HepG2 (cell line): Measurements from ENCODE around the gene CMC4. TPM values are rescaled to one million over a fixed set of nuclear protein-coding genes. Genes with fewer than 3 reads are reported as not detected.

Experiments
- ATAC-seq: fragments of 200-7000 bp; cut with Tn5 transposase; 3 replicates; pipeline ENCODE4 v1.9.1; 2020; ENCODE audit warnings: mild to moderate bottlenecking, moderate library complexity
- BruUV-seq: library from RNA; stranded (reverse); fragments of 400-500 nt; replicated peaks from 2 replicates; lab custom pipeline; 2021; lab: Mats Ljungman, UMichigan
- CTCF ChIA-PET: fragments of 300-600 bp; formaldehyde crosslinking; extraction: SDS; loops from one replicate; lab custom pipeline; 2021; ENCODE audit warnings: low total read pairs, inconsistent platforms, low intra/inter-chr PET ratio; lab: Yijun Ruan, JAX
- POLR2A ChIA-PET: fragments of 350-600 bp; sonication (Branson Sonifier 250); formaldehyde crosslinking; loops from one replicate; lab custom pipeline; 2020; ENCODE audit warnings: antibody characterized with exemption, inconsistent platforms; lab: Yijun Ruan, JAX
- DNase-seq: peaks from one replicate; pipeline ENCODE4 v3.0.0-alpha.2; 2015; ENCODE audit warnings: low spot score
- FAIRE-seq: peaks from 3 replicates; lab custom pipeline; 2011; peaks lifted over from hg19 to GRCh38; lab: Jason Lieb, UNC
- H2AFZ ChIP-seq: one replicate; pipeline ENCODE4 v1.6.1; 2011; ENCODE audit warnings: low read length, inconsistent platforms
- H3K27ac ChIP-seq: fragments of 300-600 bp; 3 replicates; pipeline ENCODE4 v1.8.0; 2011; ENCODE audit warnings: mixed run types, mild to moderate bottlenecking, mixed read lengths, low read length, inconsistent platforms; ENCODE audit not compliant: insufficient read depth; ENCODE audit errors: extremely low read length
- H3K27me3 ChIP-seq, 2 experiments: fragments of 200-600 bp in 1 of 2; 2 replicates in 1 of 2; 3 replicates in 1 of 2; pipeline versions ENCODE4 v1.6.0 to v1.8.0; 2011; ENCODE audit warnings: low read length in 2 of 2, mild to moderate bottlenecking in 2 of 2, moderate library complexity in 2 of 2, inconsistent platforms in 1 of 2; ENCODE audit not compliant: insufficient read depth in 2 of 2, control insufficient read depth in 1 of 2
- H3K36me3 ChIP-seq, 2 experiments: fragments of 200-600 bp in 1 of 2; replicated peaks in 1 of 2; 2 replicates in 1 of 2; 3 replicates in 1 of 2; pipeline versions ENCODE4 v1.5.1 to v1.8.0; 2011; ENCODE audit warnings: low read length in 2 of 2, inconsistent platforms in 1 of 2; ENCODE audit not compliant: insufficient read depth in 2 of 2, control insufficient read depth in 1 of 2
- H3K4me1 ChIP-seq: 2 replicates; pipeline ENCODE4 v1.5.1; 2012; ENCODE audit warnings: low read length, inconsistent platforms; ENCODE audit not compliant: insufficient read depth
- H3K4me2 ChIP-seq: 2 replicates; pipeline ENCODE4 v1.6.0; 2011; ENCODE audit warnings: low read depth, low read length, inconsistent platforms
- H3K4me3 ChIP-seq, 3 experiments: fragments of 200-600 bp in 1 of 3; sonication (generic), shearing (Covaris generic) in 1 of 3; replicated peaks in 1 of 3; 2 replicates each; pipeline ENCODE4 v1.5.1; 2011 to 2016; ENCODE audit warnings: low read length in 3 of 3, inconsistent platforms in 2 of 3, low read depth in 2 of 3, mild to moderate bottlenecking in 2 of 3, control low read depth in 1 of 3, mixed read lengths in 1 of 3; ENCODE audit not compliant: insufficient read depth in 1 of 3
- H3K79me2 ChIP-seq: one replicate; pipeline ENCODE4 v1.6.1; 2011; ENCODE audit warnings: low read length, inconsistent platforms; ENCODE audit not compliant: insufficient read depth
- H3K9ac ChIP-seq: 2 replicates; pipeline ENCODE4 v1.6.0; 2011; ENCODE audit warnings: mild to moderate bottlenecking, low read depth, low read length, inconsistent platforms; ENCODE audit not compliant: insufficient read depth
- H3K9me3 ChIP-seq: 2 replicates; pipeline ENCODE4 v1.5.1; 2012; ENCODE audit warnings: mild to moderate bottlenecking, low read length
- H4K20me1 ChIP-seq: 2 replicates; pipeline ENCODE4 v1.6.0; 2011; ENCODE audit warnings: inconsistent platforms, mild to moderate bottlenecking, low read length, moderate library complexity; ENCODE audit not compliant: insufficient read depth
- GTF3A ChIP-seq: sonication (generic); formaldehyde crosslinking; conservative IDR thresholded peaks from 2 replicates; pipeline ENCODE4 v1.4.0; 2020; ENCODE audit warnings: mild to moderate bottlenecking, missing genetic modification reagents
- HHEX ChIP-seq: IDR thresholded peaks from 2 replicates; pipeline ENCODE4 v1.6.1; 2016; ENCODE audit warnings: control low read depth
- RARG ChIP-seq: sonication (generic); formaldehyde crosslinking; IDR thresholded peaks from 2 replicates; pipeline ENCODE4 v1.4.0; 2020; ENCODE audit warnings: low read depth, mild to moderate bottlenecking, missing genetic modification reagents
- SAP130 ChIP-seq: IDR thresholded peaks from 2 replicates; pipeline ENCODE4 v1.6.1; 2016; ENCODE audit warnings: low read depth
- TP53 ChIP-seq: sonication (generic); formaldehyde crosslinking; conservative IDR thresholded peaks from 2 replicates; pipeline ENCODE4 v1.4.0; 2020; ENCODE audit warnings: missing genetic modification reagents
- ZBTB7A ChIP-seq: sonication (generic); formaldehyde crosslinking; IDR thresholded peaks from 2 replicates; pipeline ENCODE4 v1.8.0; 2022; ENCODE audit warnings: mild to moderate bottlenecking, missing genetic modification reagents
- ZNF563 ChIP-seq: sonication (generic); formaldehyde crosslinking; IDR thresholded peaks from 2 replicates; pipeline ENCODE4 v1.8.0; 2022; ENCODE audit warnings: mild to moderate bottlenecking, moderate library complexity, missing genetic modification reagents
- WGBS: methylation state at CpG from one replicate; pipeline ENCODE4 v1.1.6; 2017; ENCODE audit warnings: low lambda C conversion rate; 5-methylcytosine and 5-hydroxymethylcytosine counted together
- in situ Hi-C: cut with HindIII; loops from 2 replicates; pipeline ENCODE4 v1.10.0; 2017; ENCODE audit warnings: low pct_unique_long_range_greater_than_20kb; ENCODE audit not compliant: extremely low pct_ligation_motif_present
- intact Hi-C: fragments of 100-400 bp; cut with micrococcal nuclease; formaldehyde crosslinking; loops from one replicate; pipeline ENCODE4 v1.10.0; 2022; ENCODE audit not compliant: unreplicated experiment
- polyA plus RNA-seq, 8 experiments: library from polyadenylated mRNA; depleted of rRNA in 3 of 8; stranded (reverse) in 7 of 8; unstranded in 1 of 8; fragments of >200 nt; fragmentation: Illumina TruSeq in 4 of 8; extraction: Trizol in 4 of 8; gene quantifications; 2 replicates each; pipeline versions ENCODE4 v1.2.1 to v1.2.3, GENCODE V29; 2011 to 2016; ENCODE audit warnings: low read depth in 4 of 8, missing spikeins in 1 of 8, mixed read lengths in 1 of 8; ENCODE audit not compliant: insufficient read depth in 1 of 8
- total RNA-seq, 5 experiments: library from RNA; depleted of rRNA; stranded (reverse); fragments of >200 nt; fragmentation: Illumina TruSeq; extraction: Trizol; gene quantifications; 2 replicates each; pipeline ENCODE4 v1.2.3, GENCODE V29; 2016; ENCODE audit warnings: low read depth in 1 of 5
- TF ChIP-seq, protein P1 (sequence below): sonication (generic); formaldehyde crosslinking; IDR thresholded peaks from 2 replicates; pipeline ENCODE4 v1.9.0; 2021; ENCODE audit warnings: missing genetic modification reagents, mild to moderate bottlenecking, borderline replicate concordance

Gene CMC4
- total and polyA plus RNA-seq, 2 of the 13 experiments (the other 11 are each of a cell fraction or from before 2014, with no cell fraction given): 5.6 to 11.5 TPM

DNA sequence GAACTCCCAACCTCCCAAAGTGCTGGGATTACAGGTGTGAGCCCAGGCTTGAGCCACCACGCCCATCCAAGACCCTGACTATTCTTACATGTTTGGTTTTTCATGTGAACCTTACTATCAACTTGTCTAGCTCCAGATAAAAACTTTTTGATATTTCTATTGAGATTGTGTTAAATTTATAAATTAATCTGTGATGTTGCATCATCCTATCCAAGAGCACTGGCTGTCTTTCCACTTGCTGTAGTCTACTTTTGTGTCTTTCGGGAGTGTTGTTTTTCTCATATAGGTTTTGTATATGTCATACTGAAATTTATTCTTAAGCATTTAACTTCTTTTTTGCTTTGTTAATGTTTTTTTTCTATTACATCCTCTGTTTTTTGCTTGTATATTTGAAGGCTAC is 35.0 kb upstream of the CMC4 start:
- DNase-seq: no peak
- ChIA-PET POLR2A (no interaction called here), CTCF (no interaction called here)
- ATAC-seq: no peak
- Histone ChIP-seq H3K27me3 (no peaks in the 10 kb centered on the region), H3K9me3 (no peaks in the 10 kb centered on the region), H3K4me3 (no peak overlapping the region), H3K27ac (no peak overlapping the region), H3K4me1 (peaks cover 7% of the 10 kb centered on the region; the same call in 1 of the 2 replicates), H3K9ac (no peak overlapping the region), H3K79me2 (no peaks in the 10 kb centered on the region), H2AFZ (no peak overlapping the region), H3K4me2 (no peak overlapping the region), H3K36me3 (no peaks in the 10 kb centered on the region; a peak in 2 of 5 replicates), H4K20me1 (no peaks in the 10 kb centered on the region)
- no TSS peak for BruUV-seq
- in situ Hi-C loops: no loop called here
- intact Hi-C loops: no loop called here
- TF ChIP-seq TP53 (no peak), HHEX (CRISPR knock-in tag) (no peak), SAP130 (no peak), GTF3A (CRISPR knock-in tag) (no peak), RARG (no peak), ZBTB7A (CRISPR knock-in tag) (no peak), ZNF563 (CRISPR knock-in tag) (no peak)
- TF ChIP-seq, protein P1, sequence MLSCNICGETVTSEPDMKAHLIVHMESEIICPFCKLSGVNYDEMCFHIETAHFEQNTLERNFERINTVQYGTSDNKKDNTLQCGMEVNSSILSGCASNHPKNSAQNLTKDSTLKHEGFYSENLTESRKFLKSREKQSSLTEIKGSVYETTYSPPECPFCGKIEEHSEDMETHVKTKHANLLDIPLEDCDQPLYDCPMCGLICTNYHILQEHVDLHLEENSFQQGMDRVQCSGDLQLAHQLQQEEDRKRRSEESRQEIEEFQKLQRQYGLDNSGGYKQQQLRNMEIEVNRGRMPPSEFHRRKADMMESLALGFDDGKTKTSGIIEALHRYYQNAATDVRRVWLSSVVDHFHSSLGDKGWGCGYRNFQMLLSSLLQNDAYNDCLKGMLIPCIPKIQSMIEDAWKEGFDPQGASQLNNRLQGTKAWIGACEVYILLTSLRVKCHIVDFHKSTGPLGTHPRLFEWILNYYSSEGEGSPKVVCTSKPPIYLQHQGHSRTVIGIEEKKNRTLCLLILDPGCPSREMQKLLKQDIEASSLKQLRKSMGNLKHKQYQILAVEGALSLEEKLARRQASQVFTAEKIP (CRISPR knock-in tag): no peak
- no peak for FAIRE-seq
- 95% methylated on average over 2 of the region's 2 CpGs for WGBS
